Measurements from ENCODE around the gene ODAD2. TPM values are rescaled to one million over a fixed set of nuclear protein-coding genes. Genes with fewer than 3 reads are reported as not detected.
"Not testable (repeated sequence)": the region's sequence is repeated elsewhere in the genome, so short reads cannot be mapped to it uniquely, and the experiment has no call there.

ODAD2 gene
- total RNA-seq, 1 donor from 2014 or later, result 0.80 TPM

DNA sequence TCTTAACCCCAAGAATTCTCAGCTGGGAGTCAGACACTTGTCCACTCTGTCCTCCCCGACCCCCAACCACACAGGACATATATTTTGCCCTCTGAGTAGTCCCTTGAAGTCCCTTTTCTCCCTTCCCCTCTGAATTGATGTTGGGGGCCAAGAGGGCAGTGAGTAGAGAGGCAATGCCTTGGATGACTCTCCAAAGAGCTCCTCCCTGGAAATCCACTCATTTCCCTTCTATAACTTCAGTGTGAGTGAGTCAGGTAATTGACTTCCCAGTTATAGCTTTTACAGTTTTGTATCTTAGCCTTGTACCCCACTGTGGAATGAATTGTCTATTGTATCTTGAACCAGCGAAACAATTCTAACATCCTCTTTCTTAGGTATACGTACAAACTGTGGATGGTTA, 9.2 kb upstream of the ODAD2 start:
- Mint-ChIP-seq H3K27ac (no peak overlapping the region), H3K27me3 (ENCODE audit: low read depth) (peaks cover 63% of the 10 kb centered on the region), H3K9me3 (no peaks in the 10 kb centered on the region), H3K4me3 (no peak overlapping the region), H3K36me3 (no peaks in the 10 kb centered on the region), H3K4me1 (no peaks in the 10 kb centered on the region)
- TF ChIP-seq, protein P1, sequence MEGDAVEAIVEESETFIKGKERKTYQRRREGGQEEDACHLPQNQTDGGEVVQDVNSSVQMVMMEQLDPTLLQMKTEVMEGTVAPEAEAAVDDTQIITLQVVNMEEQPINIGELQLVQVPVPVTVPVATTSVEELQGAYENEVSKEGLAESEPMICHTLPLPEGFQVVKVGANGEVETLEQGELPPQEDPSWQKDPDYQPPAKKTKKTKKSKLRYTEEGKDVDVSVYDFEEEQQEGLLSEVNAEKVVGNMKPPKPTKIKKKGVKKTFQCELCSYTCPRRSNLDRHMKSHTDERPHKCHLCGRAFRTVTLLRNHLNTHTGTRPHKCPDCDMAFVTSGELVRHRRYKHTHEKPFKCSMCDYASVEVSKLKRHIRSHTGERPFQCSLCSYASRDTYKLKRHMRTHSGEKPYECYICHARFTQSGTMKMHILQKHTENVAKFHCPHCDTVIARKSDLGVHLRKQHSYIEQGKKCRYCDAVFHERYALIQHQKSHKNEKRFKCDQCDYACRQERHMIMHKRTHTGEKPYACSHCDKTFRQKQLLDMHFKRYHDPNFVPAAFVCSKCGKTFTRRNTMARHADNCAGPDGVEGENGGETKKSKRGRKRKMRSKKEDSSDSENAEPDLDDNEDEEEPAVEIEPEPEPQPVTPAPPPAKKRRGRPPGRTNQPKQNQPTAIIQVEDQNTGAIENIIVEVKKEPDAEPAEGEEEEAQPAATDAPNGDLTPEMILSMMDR (IDR thresholded peaks at IDR 0.05; ENCODE audit: unreplicated experiment), result no peak
- no peak for DNase-seq (ENCODE audit: low spot score in 2 of 2, unreplicated experiment in 2 of 2)

DNA sequence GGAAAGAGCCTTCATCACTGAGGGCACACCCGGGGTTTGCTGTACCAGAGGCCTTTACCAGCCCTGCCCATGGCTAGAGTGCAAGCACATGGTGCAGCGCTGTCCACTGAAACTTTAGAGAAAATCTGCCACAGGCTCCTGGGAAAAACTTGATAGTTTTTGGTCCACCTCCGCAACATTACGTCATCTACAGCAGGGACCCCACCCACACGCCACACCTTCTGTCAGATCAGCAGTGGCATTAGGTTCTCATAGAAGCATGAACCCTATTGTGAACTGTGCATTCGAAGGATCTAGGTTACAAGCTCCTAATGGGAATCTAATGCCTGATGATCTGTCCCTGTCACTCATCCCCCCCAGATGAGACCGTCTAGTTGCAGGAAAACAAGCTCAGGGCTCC, 2.5 kb upstream of the ODAD2 start:
- Mint-ChIP-seq H3K27me3 (ENCODE audit: low read depth) (peaks cover 84% of the 10 kb centered on the region), H3K9me3 (no peaks in the 10 kb centered on the region), H3K36me3 (no peaks in the 10 kb centered on the region), H3K27ac (no peak overlapping the region), H3K4me3 (no peak overlapping the region), H3K4me1 (peaks cover 10% of the 10 kb centered on the region)
- no peak for DNase-seq (ENCODE audit: low spot score in 2 of 2, unreplicated experiment in 2 of 2)
- TF ChIP-seq, protein P1 (IDR thresholded peaks at IDR 0.05; ENCODE audit: unreplicated experiment), result no peak

DNA sequence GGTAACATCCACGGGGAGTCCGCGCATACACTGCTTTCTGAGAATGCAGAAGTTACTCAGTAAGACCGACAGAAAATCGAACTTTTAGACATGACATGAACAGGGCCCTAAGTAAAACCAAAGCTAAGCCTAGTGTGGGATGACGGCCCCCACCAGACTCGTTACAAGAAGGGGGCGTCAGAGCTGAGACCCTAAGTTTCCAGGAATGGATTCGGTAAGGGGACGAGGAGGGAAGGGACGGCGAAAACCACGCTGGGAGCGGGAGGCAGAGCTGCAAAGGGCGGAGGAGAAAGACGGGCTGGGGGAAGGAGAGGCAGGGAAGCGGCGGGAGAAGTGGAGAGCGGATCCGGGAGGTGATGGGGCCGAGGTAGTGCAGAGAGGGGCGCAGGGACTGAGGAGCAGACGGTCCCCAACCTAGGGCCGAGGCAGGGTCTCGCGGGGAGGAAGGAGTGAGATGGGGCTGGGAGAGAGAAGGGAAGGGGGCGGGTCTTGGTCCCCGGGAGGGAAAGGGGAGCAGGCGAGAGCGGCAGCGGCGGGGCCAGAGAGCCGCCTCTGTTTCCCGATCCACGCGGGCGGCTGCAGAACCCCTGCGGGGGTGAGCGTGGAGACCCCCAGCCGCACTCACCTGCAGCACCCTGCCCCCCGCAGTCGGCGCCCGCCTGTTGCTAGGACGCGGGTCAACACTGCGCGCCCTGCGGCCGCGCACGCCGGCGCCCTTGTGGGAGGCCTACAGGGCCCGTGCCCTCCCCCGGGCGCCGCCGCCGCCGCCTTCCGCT, 513 bp downstream of the ODAD2 start:
- no peaks in the 10 kb centered on the region for H3K9me3 Mint-ChIP-seq
- peaks cover 85% of the 10 kb centered on the region for H3K27me3 Mint-ChIP-seq (ENCODE audit: low read depth)
- H3K4me3 Mint-ChIP-seq, result peak overlapping the region; percentile 87
- H3K36me3 Mint-ChIP-seq, result no peaks in the 10 kb centered on the region
- peaks cover 10% of the 10 kb centered on the region for H3K4me1 Mint-ChIP-seq
- no peak overlapping the region for H3K27ac Mint-ChIP-seq
- TF ChIP-seq, protein P1 (IDR thresholded peaks at IDR 0.05; ENCODE audit: unreplicated experiment), result no peak
- DNase-seq (ENCODE audit: low spot score in 2 of 2, unreplicated experiment in 2 of 2), result peak; percentile 21 to 52

DNA sequence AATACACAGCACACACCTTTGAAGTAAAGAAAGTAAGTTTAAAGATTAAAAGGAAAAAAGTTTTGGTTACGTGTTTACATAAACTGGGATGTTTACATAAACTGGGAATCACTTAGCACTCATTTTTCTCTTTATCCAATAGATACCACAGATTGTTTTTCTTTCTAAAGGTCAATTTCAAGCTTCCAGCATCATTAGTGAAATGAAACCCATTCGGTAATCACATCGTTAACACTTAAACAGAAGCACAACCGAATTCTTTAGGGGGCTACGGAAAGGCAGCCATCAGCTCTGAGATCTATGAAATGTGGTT, 1.1 kb downstream of the ODAD2 start:
- Mint-ChIP-seq H3K4me1 (peaks cover 10% of the 10 kb centered on the region), H3K27ac (no peak overlapping the region), H3K36me3 (no peaks in the 10 kb centered on the region), H3K4me3 (peak overlapping the region; percentile 87), H3K9me3 (no peaks in the 10 kb centered on the region), H3K27me3 (ENCODE audit: low read depth) (peaks cover 80% of the 10 kb centered on the region)
- TF ChIP-seq, protein P1 (IDR thresholded peaks at IDR 0.05; ENCODE audit: unreplicated experiment), result no peak
- no peak for DNase-seq (ENCODE audit: low spot score in 2 of 2, unreplicated experiment in 2 of 2)

GRCh38 chr10:27995311-27995710, 3.6 kb downstream of the ODAD2 start:
- no peaks in the 10 kb centered on the region for H3K9me3 Mint-ChIP-seq
- H3K4me3 Mint-ChIP-seq, result no peak overlapping the region
- no peak overlapping the region for H3K27ac Mint-ChIP-seq

DNA sequence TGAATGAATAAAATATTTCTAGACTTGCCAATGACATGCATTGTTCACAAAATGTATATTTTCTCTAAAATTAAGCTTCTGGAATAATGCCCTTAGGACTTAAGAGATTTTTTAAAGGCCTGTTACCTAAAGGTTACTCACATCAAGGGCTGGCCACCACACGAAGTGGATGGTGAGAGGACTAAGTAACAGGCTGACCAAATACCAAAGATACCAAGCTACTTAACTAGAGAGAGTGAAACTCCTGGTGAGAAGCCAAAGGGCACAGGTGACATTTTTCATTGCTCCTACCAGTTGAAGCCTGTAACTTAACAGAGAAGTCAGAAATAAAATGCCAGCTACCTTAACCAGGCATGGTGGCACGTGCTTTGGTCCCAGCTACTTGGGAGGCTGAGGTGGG, 9.5 kb downstream of the ODAD2 start:
- H3K4me3 Mint-ChIP-seq; H3K36me3 Mint-ChIP-seq; H3K9me3 Mint-ChIP-seq; H3K27ac Mint-ChIP-seq; H3K4me1 Mint-ChIP-seq; DNase-seq (ENCODE audit: low spot score in 2 of 2, unreplicated experiment in 2 of 2): not testable (repeated sequence)
- peaks cover 17% of the 10 kb centered on the region for H3K27me3 Mint-ChIP-seq (ENCODE audit: low read depth)

More at GRCh38 chr10:27995311-27995710, 3.6 kb downstream of the ODAD2 start:
- Mint-ChIP-seq H3K4me1 (peaks cover 10% of the 10 kb centered on the region), H3K36me3 (no peaks in the 10 kb centered on the region), H3K27me3 (ENCODE audit: low read depth) (peaks cover 67% of the 10 kb centered on the region)
- TF ChIP-seq, protein P1 (IDR thresholded peaks at IDR 0.05; ENCODE audit: unreplicated experiment), result no peak
- DNase-seq (ENCODE audit: low spot score in 2 of 2, unreplicated experiment in 2 of 2), result no peak

Data from mesothelial cell of epicardium (in vitro differentiated cells).